ENCODE data around the gene AURKB.
A peak's percentile ranks its signal among the peaks of the same experiment; 100 is the strongest.
"Not testable (repeated sequence)": the region's sequence is repeated elsewhere in the genome, so short reads cannot be mapped to it uniquely, and the experiment has no call there.

AURKB gene

DNA sequence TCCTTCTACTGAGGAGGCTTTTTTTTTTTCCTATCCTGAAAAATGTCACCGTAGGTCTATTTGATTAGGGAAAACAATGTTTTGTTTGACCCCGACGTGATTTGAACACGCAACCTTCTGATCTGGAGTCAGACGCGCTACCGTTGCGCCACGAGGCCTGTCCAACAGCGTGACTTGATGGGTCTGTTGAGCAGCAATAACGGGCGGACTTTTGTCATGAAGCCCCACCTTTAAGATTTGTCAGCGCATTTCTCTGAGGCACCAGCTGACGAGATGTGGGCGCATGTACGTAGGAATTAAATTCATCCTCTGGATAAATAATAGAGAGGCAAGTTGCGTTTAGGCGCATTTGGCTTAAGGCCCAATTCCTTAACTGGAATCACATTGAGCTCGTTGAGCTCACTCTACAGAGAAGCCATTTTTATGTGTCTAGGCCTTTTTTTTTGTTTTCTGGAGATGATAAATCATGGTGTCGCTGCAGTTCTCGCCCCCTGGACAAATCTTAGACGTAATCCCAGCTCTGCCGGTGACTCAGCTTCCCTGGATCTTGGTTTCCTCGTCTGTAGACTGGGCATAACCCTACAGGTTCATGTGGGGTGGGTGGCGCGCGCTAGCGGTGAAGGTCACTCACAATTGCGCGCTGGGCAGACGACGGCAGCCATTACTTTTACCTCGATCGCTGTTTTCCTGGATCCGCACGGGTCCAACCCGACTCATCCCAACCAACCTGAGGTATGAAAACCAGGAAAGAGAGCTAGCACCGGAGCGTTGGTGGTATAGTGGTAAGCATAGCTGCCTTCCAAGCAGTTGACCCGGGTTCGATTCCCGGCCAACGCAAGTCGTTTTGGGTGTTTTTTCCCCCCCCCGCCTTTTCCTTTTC lies 10.6 kb upstream of the AURKB start:
- peak overlapping the region; percentile 63 for H3K4me3 ChIP-seq (ENCODE audit: low read depth, low read length)
- peak; percentile 71 for DNase-seq (ENCODE audit: low read depth)
- TF ChIP-seq, protein P1, sequence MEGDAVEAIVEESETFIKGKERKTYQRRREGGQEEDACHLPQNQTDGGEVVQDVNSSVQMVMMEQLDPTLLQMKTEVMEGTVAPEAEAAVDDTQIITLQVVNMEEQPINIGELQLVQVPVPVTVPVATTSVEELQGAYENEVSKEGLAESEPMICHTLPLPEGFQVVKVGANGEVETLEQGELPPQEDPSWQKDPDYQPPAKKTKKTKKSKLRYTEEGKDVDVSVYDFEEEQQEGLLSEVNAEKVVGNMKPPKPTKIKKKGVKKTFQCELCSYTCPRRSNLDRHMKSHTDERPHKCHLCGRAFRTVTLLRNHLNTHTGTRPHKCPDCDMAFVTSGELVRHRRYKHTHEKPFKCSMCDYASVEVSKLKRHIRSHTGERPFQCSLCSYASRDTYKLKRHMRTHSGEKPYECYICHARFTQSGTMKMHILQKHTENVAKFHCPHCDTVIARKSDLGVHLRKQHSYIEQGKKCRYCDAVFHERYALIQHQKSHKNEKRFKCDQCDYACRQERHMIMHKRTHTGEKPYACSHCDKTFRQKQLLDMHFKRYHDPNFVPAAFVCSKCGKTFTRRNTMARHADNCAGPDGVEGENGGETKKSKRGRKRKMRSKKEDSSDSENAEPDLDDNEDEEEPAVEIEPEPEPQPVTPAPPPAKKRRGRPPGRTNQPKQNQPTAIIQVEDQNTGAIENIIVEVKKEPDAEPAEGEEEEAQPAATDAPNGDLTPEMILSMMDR (IDR thresholded peaks at IDR 0.05; ENCODE audit: low read depth, low read length, missing control alignments), result no peak

GRCh38 chr17:8214000-8214399 lies 3.6 kb upstream of the AURKB start:
- DNase-seq (ENCODE audit: low read depth); H3K4me3 ChIP-seq (ENCODE audit: low read depth, low read length): not testable (repeated sequence)

DNA sequence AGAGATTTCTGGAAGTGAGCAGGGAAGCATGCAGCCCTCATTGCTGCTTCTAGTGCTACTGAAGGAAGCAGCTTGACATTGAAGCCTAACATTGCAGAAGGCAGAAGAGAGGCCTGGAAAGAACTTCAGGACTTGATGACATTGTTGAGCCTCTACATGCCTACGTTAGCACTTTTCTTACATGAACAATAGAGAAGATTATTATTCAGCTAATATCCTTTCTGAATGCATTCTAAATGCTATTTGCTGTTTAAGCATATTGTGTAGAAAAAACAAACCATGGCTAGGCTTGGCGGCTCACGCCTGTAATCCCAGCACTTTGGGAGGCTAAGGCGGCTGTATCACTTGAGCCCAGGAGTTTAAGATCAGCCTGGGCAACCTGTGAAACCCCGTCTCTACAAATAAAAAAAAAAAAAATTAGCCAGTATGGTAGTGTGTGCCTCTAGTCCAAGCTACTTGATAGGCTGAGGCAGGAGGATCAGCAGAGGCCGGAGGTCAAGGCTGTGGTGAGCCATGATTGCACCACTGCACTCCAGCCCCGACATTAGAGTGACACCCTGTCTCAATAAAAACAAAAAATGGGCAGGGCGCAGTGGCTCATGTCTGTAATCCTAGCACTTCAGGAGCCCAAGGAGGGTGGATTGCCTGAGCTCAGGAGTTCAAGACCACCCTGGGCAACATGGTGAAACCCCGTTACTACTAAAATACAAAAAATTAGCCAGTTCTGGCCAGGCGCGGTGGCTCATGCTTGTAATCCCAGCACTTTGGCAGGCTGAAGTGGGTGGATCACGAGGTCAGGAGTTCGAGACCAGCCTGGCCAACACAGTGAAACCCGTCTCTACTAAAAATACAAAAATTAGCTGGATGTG lies 2.2 kb upstream of the AURKB start:
- H3K4me3 ChIP-seq (ENCODE audit: low read depth, low read length), result no peak overlapping the region
- TF ChIP-seq, protein P1 (IDR thresholded peaks at IDR 0.05; ENCODE audit: low read depth, low read length, missing control alignments), result no peak
- no peak for DNase-seq (ENCODE audit: low read depth)

DNA sequence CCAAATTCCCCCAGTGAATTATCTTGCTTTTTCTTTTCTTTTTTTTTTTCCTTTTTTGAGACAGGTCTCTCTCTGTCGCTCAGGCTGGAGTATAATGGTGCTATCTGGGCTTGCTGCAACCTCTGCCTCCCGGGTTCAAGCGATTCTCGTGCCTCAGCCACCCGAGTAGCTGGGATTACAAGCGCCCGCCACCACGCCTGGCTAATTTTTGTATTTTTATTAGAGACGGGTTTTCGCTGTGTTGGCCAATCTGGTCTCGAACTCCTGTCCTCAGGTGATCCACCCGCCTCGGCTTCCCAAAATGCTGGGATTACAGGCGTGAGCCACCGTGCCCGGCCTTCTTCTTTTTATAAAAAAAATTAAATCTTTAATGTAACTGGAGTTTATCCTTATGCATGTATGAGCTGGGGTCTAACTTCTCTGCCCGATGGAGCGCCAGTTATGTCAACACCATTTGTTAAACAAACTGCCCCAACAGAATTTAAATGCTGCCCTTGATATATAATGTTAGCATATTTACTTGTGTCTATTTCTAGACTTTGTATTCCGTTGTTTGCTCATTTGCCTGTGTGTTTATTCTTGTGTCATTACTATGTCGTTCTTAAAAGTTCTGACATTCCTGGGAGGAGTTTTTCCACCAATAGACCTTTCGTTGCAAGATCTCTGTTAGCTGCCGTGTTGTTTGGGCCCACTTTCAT lies 535 bp upstream of the AURKB start:
- peak overlapping the region; percentile 58 for H3K4me3 ChIP-seq (ENCODE audit: low read depth, low read length)
- no peak for DNase-seq (ENCODE audit: low read depth)
- TF ChIP-seq, protein P1 (IDR thresholded peaks at IDR 0.05; ENCODE audit: low read depth, low read length, missing control alignments), result no peak

GRCh38 chr17:8206536-8206935 lies 3.8 kb downstream of the AURKB start:
- H3K4me3 ChIP-seq (ENCODE audit: low read depth, low read length), result no peak overlapping the region
- DNase-seq (ENCODE audit: low read depth), result no peak
- TF ChIP-seq, protein P1 (IDR thresholded peaks at IDR 0.05; ENCODE audit: low read depth, low read length, missing control alignments), result no peak

- no peak for DNase-seq (ENCODE audit: low read depth)
- TF ChIP-seq, protein P1 (IDR thresholded peaks at IDR 0.05; ENCODE audit: low read depth, low read length, missing control alignments), result no peak
- no peak overlapping the region for H3K4me3 ChIP-seq (ENCODE audit: low read depth, low read length)
These were observed 5.4 kb downstream of the AURKB start for GRCh38 chr17:8204761-8205555.

Data from GM12864 (cell line).